IPS DF 19.7 (cell line): Measurements from ENCODE around the gene MLLT3.

Experiments used
- DNase-seq: peaks from one replicate; pipeline ENCODE4 v3.0.0-alpha.2; 2013; ENCODE audit warnings: low read depth, low spot score

MLLT3 gene

DNA sequence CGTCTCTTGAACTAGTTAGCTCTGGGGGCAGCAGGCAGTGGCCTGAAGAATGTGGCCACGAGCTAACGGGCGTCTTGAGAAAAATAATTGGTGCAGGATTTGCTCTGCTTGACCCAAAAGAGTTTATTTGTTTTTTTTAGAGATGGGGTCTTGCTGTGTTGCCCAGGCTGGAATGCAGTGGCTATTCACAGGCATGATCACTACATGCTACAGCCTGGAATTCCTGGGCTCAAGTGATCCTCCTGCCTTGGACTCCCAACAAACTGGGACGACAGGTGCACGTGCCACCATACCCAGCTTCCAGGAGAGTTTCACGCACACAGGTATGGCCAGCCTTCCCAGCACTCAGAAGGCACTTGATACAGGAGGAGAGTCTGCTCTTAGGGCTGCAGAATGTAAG is 203.8 kb downstream of the MLLT3 start:
- no peak for DNase-seq

DNA sequence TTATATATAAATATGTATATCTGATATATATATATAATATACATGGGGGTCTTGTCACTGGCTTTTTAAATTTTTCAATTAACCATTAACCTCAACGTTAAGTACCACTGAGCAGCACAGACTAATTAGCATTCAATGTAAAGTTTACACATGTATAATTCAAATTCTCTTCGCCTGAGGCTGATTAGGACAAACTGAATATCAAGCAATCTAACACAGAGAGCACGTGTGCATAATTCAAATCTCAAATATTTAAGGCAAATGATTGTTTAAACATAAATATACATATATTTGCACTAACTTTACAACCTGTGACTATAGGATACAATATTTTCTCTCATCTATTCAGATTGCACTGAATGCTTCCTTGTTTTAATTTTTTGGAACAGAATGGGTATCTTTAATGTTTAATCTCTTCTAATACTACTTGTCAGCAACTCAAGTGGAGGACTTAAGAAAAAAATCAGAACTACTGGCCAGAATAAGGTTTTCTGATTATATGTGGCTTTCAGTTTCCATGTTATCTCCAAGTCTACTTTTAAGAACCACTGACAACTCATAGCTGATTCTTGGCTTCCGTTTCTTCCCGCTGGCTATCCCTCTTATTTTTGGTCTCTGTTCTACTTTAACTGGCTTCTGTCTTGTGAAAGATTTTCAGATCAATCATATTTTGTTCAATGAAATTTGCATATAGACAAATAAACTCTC is 204.8 kb downstream of the MLLT3 start:
- DNase-seq = no peak

DNA sequence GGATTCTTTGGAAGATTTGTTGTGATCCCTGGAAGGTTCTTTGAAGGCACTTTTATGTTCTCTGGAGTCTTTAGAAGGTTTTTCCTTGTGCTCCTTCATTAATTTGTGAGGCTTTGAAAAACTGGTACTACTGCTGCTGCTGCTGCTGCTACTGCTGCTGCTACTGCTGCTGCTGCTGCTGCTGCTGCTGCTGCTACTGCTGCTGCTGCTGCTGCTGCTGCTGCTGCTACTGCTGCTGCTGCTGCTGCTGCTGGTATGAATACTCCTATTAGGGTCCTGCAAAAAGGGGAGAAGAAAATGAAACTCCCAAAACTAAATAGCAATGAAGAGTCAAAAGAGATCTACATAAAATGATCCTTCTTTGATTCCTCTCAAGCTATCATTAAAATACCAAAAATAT is 208.1 kb downstream of the MLLT3 start:
- no peak for DNase-seq

DNA sequence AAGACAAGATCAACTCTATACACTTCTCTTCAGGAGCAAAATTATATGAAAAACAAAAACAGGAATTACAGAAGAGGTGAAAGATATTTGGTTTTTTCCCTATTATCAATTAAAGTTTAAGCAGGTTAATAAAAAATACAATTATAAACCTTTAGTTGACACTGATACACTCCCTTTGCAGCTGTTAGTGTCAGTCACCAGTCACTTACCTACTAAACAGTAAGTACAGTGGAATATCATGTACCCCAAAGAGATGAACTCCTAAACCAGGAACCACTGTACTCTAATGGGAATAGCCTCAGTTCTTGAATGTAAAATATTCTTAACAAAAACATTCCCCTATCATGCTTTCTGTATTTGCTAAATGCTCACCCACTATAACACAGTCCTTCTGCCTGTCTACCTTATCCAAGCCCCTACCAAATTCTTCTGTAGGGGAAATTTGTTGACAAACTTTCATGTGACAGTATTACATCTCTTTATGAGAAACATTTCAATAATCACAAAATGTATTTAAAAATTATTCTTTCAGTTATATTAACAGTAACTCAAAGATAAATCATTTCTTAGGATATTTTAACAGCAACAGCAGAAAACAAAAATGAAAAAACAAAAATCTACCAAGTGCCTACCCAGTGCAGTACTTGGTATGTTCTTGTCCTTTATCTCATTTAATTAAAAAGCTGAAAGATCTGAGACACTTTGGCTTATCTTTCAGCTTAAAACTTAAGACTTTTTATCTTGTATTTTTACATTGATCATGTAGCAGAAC is 212.8 kb downstream of the MLLT3 start:
- DNase-seq = no peak

DNA sequence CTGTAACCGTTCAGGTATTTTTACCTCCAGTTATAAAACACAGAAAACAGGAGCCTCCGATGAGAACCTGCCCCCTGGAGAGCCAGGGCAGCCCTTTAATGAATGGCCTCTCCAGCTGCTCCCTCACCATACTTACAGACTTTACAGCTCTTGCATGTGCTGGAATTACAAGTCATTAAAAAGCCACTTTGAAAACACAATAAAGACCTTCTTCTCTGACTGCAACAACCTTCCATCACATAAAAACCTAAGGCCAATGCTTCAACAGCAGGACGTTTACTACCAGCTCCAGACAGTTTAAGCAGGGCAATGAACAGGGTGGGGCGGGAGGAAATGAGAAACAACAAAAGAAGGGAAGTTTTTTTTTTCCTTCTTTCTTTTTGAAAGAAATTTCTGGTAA is 213.8 kb downstream of the MLLT3 start:
- DNase-seq = no peak

DNA sequence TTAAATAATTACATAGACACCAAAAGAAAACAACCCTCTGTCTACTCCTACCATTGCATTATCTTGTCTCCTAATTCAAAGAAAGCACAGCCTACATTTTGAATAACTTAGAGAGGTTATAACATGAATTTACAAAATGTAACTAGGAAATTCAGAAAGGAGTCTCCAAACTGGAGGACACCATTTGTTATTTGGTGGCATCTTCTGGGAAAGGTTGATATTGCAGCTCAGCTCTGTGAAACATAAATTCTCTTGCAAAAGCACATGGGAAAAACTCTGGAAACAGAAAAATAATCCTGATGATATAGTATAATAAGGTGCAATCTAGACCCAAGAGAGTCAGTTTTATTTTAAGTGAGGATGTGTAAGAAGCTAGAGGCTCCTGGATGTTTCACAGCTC is 215.3 kb downstream of the MLLT3 start:
- no peak for DNase-seq

DNA sequence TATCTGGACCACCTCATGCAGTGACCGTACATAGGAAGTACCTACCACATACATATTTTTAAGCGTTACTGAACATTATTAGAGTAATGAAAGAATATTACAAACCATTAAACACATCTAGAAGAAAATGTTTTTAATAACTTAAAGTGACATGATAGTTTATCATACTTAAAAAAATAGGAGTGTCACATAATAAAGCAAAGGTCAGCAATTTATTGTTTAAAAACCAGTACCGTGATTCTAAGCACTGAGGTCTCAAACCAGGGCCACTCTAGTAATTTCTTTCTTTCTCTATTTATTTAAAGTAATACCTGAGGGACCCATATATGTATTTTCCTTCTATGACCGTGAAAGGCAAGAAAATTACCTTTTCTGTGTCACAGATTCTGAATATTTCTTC is 216.0 kb downstream of the MLLT3 start:
- DNase-seq = no peak

DNA sequence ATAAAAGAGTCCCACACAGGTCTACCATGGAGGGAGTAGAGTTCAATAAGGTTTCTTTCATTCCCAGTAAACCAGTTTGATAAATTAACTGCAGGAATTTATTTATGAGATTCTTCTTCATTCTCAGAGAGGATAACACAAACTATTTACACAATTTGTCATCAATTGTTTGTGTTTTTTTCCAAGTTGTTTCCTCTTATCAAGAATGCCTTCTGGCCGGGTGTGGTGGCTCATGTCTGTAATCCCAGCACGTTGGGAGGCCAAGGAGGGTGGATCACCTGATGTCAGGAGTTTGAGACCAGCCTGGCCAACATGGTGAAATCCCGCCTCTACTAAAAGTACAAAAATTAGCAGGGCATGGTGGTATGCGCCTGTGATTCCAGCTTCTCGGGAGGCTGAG is 216.7 kb downstream of the MLLT3 start:
- no peak for DNase-seq

DNA sequence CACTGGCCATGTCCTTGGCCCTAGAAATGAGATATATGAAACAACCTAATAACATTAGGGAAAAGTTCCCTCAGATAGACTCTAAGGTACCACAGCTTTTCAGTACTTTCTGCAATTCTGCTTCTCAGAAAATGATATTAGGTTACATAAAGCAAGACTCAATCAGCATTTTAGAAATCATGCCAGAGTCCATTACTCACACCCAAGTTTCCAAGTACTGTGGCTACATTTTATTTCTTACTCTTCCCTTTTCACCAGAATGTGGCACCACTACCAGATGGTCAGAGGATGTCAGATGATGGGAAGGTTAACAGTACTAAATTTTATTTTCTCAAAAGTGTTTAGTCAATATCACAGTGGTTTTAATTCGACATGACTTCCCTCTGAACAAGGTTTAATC is 217.2 kb downstream of the MLLT3 start:
- no peak for DNase-seq

DNA sequence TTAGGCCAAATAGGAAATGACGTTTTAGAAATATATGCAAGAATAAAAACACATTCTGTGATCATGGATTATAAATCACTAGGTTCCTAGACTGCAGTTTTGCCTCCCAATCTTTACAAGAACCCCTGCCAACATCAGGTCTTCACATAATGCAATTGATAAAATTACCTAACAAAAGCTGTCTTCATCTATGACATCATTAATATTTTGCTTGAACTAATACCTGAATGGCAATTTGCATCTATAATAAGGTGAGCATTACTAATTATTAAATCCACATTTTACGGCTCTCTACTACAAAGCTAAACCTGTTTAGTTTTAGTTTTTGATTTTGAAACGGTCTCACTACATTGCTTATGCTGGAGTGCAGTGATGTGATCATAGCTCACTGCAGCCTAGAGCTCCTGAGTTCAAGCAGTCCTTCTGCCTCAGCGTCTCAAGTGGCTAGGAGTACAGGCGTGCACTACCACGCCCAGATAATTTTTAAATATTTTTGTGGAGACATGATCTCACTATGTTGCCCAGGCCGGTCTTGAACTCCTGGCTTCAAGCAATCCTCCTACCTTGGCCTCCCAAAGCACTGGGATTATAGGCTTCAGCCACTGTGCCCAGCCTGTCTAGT is 218.0 kb downstream of the MLLT3 start:
- DNase-seq = no peak

DNA sequence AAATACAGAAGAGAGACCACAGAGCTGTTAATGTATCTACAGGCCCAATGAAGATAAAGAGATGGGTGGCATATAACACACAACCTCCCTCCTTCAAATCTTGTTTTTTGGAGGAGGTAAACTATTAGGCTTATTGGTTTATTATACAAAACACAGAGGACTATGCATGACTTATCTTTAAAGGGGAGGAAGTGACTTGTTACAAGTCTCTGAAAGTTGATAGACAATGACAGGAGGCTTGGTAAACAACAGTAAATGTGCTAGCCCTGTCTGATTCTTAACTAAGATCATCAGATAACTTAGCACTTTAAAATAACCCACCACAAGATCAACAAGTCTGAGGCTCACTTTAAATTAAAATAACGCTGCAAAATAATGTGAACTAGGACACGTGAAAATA is 219.0 kb downstream of the MLLT3 start:
- DNase-seq = no peak

DNA sequence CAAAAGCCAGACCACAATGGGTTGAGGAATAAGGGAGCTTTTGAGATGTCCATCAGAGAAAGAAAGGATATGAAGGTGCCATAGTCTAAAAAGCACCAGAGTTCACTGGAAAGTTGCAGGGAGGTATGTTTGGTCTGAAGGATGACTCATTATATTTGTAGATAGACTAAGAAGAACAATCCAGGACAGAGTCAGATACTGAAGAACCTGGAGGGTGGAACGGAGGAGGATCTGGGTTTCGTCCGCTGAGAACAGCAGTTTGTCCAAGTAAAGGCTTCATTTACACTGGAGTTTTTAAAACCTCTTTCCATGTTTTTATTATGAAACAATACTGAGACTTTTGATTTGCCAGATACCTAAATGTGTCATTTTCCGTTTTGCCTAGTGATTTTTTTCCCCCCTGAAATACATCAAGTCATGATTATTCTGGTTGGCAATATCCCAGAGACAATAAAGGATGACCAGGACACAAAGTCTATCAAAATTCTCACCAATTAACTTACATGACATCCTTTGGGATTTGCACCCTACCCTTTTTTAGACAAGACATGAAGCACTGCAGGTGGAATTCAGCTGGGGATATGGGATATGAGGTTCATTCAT is 219.9 kb downstream of the MLLT3 start:
- no peak for DNase-seq

DNA sequence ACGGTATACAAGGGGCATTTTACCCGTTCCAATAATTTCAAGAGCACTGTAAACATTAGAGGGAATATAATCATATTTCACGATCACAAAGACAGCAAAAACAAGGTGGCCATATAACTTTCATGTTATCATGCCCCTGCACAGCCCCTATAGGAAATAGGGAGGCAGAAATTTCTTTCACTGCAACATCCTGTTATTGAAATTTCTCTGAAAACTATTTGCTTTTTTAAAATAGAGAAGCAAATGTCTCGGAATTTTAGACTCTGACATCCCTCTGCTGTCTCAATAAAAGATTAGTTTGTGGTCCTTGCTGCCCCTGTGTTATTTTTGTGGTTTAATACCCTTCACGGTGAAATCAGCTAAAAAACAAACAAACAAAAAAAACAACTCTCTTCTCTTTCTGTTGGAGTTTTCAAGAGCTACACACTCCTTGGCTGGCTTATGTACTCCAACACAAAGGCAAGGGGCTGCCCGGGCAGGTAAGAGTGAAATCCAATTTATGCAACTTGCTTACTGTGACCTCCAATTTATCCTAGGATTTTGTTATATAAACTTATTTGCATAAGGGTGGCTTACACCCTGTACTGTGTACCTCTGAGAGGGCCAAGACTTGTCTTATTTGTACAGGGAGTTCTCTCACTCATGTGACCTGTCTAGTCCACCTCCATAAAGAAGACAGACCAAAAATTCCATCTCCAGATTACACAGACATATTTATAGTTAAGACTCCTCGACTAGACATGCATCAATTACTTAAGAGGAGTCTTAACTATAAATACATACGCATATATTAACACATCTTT is 223.6 kb downstream of the MLLT3 start:
- no peak for DNase-seq

DNA sequence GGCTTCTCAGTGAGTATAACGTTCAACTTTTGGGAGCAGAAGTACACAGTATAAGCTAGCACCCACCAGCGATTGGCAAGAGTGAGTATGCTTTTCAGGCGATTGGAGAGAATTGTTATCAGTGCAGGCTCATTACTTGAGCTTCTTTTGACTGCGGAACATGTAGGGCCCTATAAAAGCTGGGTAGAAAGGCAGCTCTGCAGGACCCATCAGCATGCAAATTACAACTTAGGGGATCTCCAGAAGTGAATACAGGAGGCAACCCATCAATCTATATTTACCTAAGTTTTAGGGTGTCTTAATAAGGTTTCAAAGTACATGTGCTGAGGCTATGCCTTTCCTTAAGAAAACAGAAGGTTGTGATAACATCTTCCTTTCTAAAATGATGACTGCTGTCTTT is 225.0 kb downstream of the MLLT3 start:
- peak; percentile 5 for DNase-seq

DNA sequence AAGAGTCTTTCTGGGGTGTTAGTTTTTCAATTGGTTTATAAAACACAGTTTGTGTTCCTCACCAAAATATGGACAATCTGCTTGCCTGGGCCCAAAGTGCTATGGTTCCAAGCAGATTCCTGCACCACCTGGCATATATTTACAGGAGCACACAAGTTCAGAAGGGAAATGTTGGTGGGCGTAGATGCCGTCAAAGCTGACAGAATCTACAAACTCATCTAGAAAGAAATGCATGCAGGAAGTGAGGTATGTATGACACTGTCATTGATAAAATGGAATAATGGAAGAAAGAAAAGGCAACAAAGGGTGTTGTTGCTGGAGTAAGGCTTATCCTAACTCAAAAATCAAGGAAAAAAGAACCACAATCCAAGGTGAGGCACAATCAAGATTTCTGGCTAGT is 225.8 kb downstream of the MLLT3 start:
- no peak for DNase-seq

DNA sequence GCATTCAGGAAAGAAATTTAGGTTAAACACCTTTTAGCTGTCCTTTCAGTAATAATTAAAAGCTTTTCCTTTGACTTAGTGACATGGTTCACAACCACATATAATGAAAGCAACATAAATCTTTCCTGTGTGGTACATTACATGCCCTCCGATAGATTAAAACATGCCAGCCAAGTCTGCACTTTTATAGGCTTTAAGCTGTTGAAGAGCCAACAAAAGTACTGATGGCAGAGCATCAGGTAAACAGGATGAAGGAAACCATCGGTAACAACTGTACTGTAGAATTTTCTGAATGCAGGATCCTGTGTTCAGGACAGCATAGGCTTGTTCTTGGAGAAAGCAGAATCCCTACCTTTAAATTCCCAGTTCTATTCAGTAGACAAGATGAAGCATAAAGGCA is 226.6 kb downstream of the MLLT3 start:
- no peak for DNase-seq

DNA sequence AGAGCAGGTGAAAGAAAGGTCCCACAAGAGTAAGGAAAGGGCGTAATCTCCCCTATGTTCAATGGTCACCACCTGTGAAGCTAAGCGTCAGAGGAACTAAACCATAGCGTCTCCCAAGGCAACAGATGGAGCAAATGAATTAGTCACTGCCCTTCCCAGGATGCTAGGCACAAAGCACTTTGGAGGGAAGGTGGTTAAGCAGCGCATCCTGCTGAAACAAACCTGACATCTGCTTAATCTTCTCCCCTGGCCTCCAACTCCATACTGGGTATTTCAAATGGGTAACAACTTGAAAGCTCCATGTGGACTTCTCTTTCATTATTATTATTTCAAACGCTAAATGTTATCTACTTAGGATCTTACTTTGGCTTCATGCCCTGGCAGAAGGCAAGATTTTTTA is 227.3 kb downstream of the MLLT3 start:
- DNase-seq = peak; percentile 30

DNA sequence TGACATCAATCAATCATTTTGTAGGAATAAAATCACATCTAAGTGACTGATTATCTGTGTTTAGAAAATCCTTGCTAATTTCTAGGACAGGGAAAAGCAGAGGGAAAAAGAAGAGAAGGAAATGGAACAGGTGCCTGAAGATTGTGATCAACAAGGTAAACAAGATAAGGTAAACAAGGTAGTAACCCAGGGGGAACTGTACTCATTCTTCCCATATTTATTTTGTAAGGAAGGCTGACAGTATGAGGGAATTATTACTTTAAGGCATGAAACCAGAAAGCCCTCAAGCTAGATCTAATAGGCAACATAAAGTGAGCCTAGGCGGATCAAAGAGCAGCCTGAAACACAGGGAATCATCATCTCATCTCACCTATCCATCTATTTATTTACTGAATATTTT is 231.1 kb downstream of the MLLT3 start:
- no peak for DNase-seq

DNA sequence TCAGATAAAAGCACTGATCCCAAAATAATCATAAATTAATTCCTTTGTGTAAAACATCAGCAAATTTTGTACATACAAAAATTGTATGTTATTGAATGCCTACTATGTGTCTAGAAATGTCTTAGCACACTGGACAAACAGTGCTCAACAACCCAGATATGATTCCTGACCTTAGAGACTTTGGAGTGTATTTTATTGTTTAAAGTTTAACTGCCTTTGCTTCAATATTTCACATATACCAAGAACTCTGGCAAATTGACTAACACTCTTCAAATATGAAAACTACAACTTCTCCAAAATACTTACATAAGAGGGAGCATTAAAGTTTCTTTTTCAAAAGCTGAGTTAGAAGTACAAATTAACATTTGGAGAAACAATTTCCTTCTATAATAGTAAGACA is 231.9 kb downstream of the MLLT3 start:
- DNase-seq = no peak

DNA sequence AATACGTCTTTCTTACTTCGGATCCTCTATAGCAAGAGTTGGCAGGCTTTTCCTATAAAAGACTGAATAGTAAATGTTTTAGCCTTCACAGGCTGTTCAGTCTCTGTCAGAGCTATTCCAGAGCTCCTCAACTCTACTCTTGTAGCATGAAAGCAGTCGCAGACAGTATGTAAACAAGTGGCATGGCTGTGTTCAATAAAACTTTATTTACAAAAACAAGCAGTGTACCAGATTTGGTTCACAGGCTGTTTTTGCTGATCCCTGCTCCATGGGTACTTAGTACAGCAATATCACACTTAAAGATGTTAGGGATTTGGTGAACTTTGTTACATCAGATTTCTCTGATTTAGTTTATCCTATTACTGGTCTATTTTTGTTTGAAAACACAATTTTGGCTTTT is 235.2 kb downstream of the MLLT3 start:
- no peak for DNase-seq

DNA sequence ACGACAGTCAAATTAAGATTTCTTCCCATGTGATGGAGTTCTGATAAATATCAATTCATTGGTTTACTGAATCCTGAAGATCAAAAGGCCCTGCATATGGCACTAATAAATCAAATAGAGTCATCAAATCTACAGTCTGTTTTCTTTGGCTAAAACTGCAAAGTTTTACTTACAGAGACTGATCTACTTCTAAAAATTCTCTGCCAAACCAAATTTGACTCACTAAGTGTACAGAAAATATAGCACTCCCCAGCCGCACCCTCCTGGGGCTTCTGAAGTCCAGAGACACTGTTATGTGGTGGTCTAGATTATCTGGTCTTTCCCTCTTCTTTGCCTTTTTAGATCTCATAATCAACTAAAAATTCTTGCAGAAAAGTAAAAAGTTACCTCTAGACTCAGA is 237.7 kb downstream of the MLLT3 start:
- DNase-seq = no peak
